NT2/D1 (cell line): ENCODE measurements around the gene FER1L5.

Source experiments
- YY1 ChIP-seq: IDR thresholded peaks from 2 replicates; pipeline ENCODE4 v1.6.1; 2011; ENCODE audit not compliant: insufficient read length, insufficient read depth
- ZNF274 ChIP-seq: IDR thresholded peaks from 2 replicates; pipeline ENCODE4 v1.6.1; 2011; ENCODE audit warnings: mild to moderate bottlenecking, low read depth, low read length

GRCh38 chr2:96638144-96639121 lies 4.1 kb upstream of the FER1L5 start, which contains the start of gene KANSL3:
- no peak for TF ChIP-seq ZNF274
- no peak for TF ChIP-seq YY1
